ENCODE measurements around the gene KCNMA1. TPM values are rescaled to one million over a fixed set of nuclear protein-coding genes. Genes with fewer than 3 reads are reported as not detected.

KCNMA1 gene
- total and polyA plus RNA-seq, 7 experiments from 2014 or later: 0.42 TPM; not detected in 6

GRCh38 chr10:77120666-77121376 is 516.8 kb downstream of the KCNMA1 start:
- peaks cover 0 to 3% (median 0%) of the 10 kb centered on the region in 7 donors for H3K4me1 Mint-ChIP-seq
- CTCF ChIA-PET: interaction anchor here (0.9 kb wide), 1 partner anchor 636 kb away, joined by 3 read pairs; no protein-coding TSS in a partner anchor

DNA sequence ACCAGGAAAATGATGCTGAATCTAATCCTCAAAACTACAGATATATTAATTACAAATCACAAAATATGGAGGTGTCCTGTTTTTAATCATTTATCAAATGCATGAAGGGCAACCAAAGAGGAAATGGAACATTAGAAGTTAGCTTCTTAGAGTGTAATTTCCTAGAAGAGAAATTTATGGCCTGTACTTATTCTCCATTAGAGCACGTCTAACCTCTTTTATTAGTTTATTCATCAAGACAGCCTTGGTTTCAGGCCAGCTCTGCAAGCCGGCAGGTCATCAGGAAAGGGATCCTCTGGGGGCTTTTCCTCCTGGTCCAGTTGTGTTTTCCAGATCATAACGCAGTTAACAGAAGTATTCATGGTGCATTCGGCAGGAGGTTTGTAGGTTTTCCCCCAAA is 517.6 kb downstream of the KCNMA1 start:
- CTCF ChIA-PET: interaction anchor here (0.9 kb wide), 1 partner anchor 635 kb away, joined by 3 read pairs; no protein-coding TSS in a partner anchor
- no peak for ATAC-seq

More at GRCh38 chr10:77120666-77121376, 516.8 kb downstream of the KCNMA1 start:
- H3K4me3 Mint-ChIP-seq: no peak overlapping the region
- POLR2A ChIA-PET: no interaction called here
- no peaks in the 10 kb centered on the region for H3K4me1 ChIP-seq (ENCODE audit: control insufficient read depth in 2 of 2, insufficient read depth in 2 of 2, low read length in 2 of 2)
- no peak for ATAC-seq
- H3K27me3 ChIP-seq (ENCODE audit: control insufficient read depth in 2 of 2, insufficient read depth in 2 of 2, low read length in 2 of 2): no peaks in the 10 kb centered on the region
- no peak overlapping the region for H3K27ac Mint-ChIP-seq
- H3K36me3 ChIP-seq (ENCODE audit: control insufficient read depth in 2 of 3, insufficient read depth in 3 of 3, low read length in 3 of 3): no peaks in the 10 kb centered on the region
- peaks cover 3 to 36% (median 32%) of the 10 kb centered on the region in 5 donors for H3K27me3 Mint-ChIP-seq
- no peaks in the 10 kb centered on the region for H3K36me3 Mint-ChIP-seq
- intact Hi-C loops (cut with micrococcal nuclease): no loop called here
- H3K27ac ChIP-seq (ENCODE audit: low read depth, low read length): no peak overlapping the region
- no peaks in the 10 kb centered on the region for H3K9me3 ChIP-seq (ENCODE audit: control insufficient read depth in 2 of 3, low read length in 3 of 3)
- H3K4me3 ChIP-seq (ENCODE audit: low read length): no peak overlapping the region
- peaks cover 0 to 2% (median 0%) of the 10 kb centered on the region in 11 donors for H3K9me3 Mint-ChIP-seq
- no peak for DNase-seq

GRCh38 chr10:77118603-77119282 is 518.9 kb downstream of the KCNMA1 start:
- H3K4me1 Mint-ChIP-seq: no peaks in the 10 kb centered on the region
- DNase-seq (no peak), ATAC-seq (no peak)
- intact Hi-C loops (cut with micrococcal nuclease): loop anchor here in 1 of 2 donors (10.0 kb wide), 1 partner anchor 134 kb away; no protein-coding TSS in a partner anchor
- Histone ChIP-seq H3K36me3 (ENCODE audit: control insufficient read depth in 2 of 3, insufficient read depth in 3 of 3, low read length in 3 of 3) (no peaks in the 10 kb centered on the region), H3K4me1 (ENCODE audit: control insufficient read depth in 2 of 2, insufficient read depth in 2 of 2, low read length in 2 of 2) (no peaks in the 10 kb centered on the region), H3K27me3 (ENCODE audit: control insufficient read depth in 2 of 2, insufficient read depth in 2 of 2, low read length in 2 of 2) (no peaks in the 10 kb centered on the region), H3K9me3 (ENCODE audit: control insufficient read depth in 2 of 3, low read length in 3 of 3) (no peaks in the 10 kb centered on the region), H3K4me3 (ENCODE audit: low read length) (no peak overlapping the region), H3K27ac (ENCODE audit: low read depth, low read length) (no peak overlapping the region)
- ChIA-PET CTCF (no interaction called here), POLR2A (no interaction called here)
- H3K36me3 Mint-ChIP-seq: no peaks in the 10 kb centered on the region
- H3K4me3 Mint-ChIP-seq: no peak overlapping the region
- no peak overlapping the region for H3K27ac Mint-ChIP-seq
- H3K9me3 Mint-ChIP-seq: peaks cover 0 to 1% (median 0%) of the 10 kb centered on the region in 11 donors
- H3K27me3 Mint-ChIP-seq: peaks cover 0 to 31% (median 27%) of the 10 kb centered on the region in 5 donors

More for the DNA sequence above, 517.6 kb downstream of the KCNMA1 start:
- Mint-ChIP-seq H3K4me3 (no peak overlapping the region), H3K27me3 (peaks cover 0 to 29% (median 26%) of the 10 kb centered on the region in 5 donors), H3K27ac (no peak overlapping the region), H3K4me1 (no peaks in the 10 kb centered on the region), H3K36me3 (no peaks in the 10 kb centered on the region), H3K9me3 (peaks cover 0 to 2% (median 0%) of the 10 kb centered on the region in 11 donors)
- intact Hi-C loops (cut with micrococcal nuclease): no loop called here
- no peak for DNase-seq
- no peaks in the 10 kb centered on the region for H3K36me3 ChIP-seq (ENCODE audit: control insufficient read depth in 2 of 3, insufficient read depth in 3 of 3, low read length in 3 of 3)
- POLR2A ChIA-PET: no interaction called here
- no peak overlapping the region for H3K4me3 ChIP-seq (ENCODE audit: low read length)
- no peaks in the 10 kb centered on the region for H3K27me3 ChIP-seq (ENCODE audit: control insufficient read depth in 2 of 2, insufficient read depth in 2 of 2, low read length in 2 of 2)
- H3K4me1 ChIP-seq (ENCODE audit: control insufficient read depth in 2 of 2, insufficient read depth in 2 of 2, low read length in 2 of 2): no peaks in the 10 kb centered on the region
- no peaks in the 10 kb centered on the region for H3K9me3 ChIP-seq (ENCODE audit: control insufficient read depth in 2 of 3, low read length in 3 of 3)
- H3K27ac ChIP-seq (ENCODE audit: low read depth, low read length): no peak overlapping the region

- ChIA-PET POLR2A (no interaction called here), CTCF (no interaction called here)
- H3K27ac ChIP-seq (ENCODE audit: low read depth, low read length): no peak overlapping the region
- DNase-seq (no peak), ATAC-seq (no peak)
- Mint-ChIP-seq H3K4me3 (no peak overlapping the region), H3K4me1 (no peaks in the 10 kb centered on the region), H3K9me3 (no peaks in the 10 kb centered on the region), H3K27ac (no peak overlapping the region), H3K27me3 (peaks cover 0 to 31% (median 27%) of the 10 kb centered on the region in 5 donors), H3K36me3 (no peaks in the 10 kb centered on the region)
- no peaks in the 10 kb centered on the region for H3K36me3 ChIP-seq (ENCODE audit: control insufficient read depth in 2 of 3, insufficient read depth in 3 of 3, low read length in 3 of 3)
- no peaks in the 10 kb centered on the region for H3K27me3 ChIP-seq (ENCODE audit: control insufficient read depth in 2 of 2, insufficient read depth in 2 of 2, low read length in 2 of 2)
- intact Hi-C loops (cut with micrococcal nuclease): loop anchor here in 1 of 2 donors (10.0 kb wide), 1 partner anchor 133 kb away; no protein-coding TSS in a partner anchor
- no peaks in the 10 kb centered on the region for H3K9me3 ChIP-seq (ENCODE audit: control insufficient read depth in 2 of 3, low read length in 3 of 3)
- no peak overlapping the region for H3K4me3 ChIP-seq (ENCODE audit: low read length)
- H3K4me1 ChIP-seq (ENCODE audit: control insufficient read depth in 2 of 2, insufficient read depth in 2 of 2, low read length in 2 of 2): no peaks in the 10 kb centered on the region
Observed at GRCh38 chr10:77117501-77117900, 520.1 kb downstream of the KCNMA1 start.

- Mint-ChIP-seq H3K4me1 (no peaks in the 10 kb centered on the region), H3K27me3 (peaks cover 0 to 31% (median 25%) of the 10 kb centered on the region in 5 donors), H3K4me3 (no peak overlapping the region), H3K36me3 (no peaks in the 10 kb centered on the region), H3K27ac (no peak overlapping the region), H3K9me3 (no peaks in the 10 kb centered on the region)
- ChIA-PET POLR2A (no interaction called here), CTCF (no interaction called here)
- ATAC-seq (no peak), DNase-seq (no peak)
- no peaks in the 10 kb centered on the region for H3K9me3 ChIP-seq (ENCODE audit: control insufficient read depth in 2 of 3, low read length in 3 of 3)
- no peaks in the 10 kb centered on the region for H3K36me3 ChIP-seq (ENCODE audit: control insufficient read depth in 2 of 3, insufficient read depth in 3 of 3, low read length in 3 of 3)
- H3K4me3 ChIP-seq (ENCODE audit: low read length): no peak overlapping the region
- no peaks in the 10 kb centered on the region for H3K27me3 ChIP-seq (ENCODE audit: control insufficient read depth in 2 of 2, insufficient read depth in 2 of 2, low read length in 2 of 2)
- intact Hi-C loops (cut with micrococcal nuclease): loop anchor here in 1 of 2 donors (10.0 kb wide), 1 partner anchor 132 kb away; no protein-coding TSS in a partner anchor
- no peak overlapping the region for H3K27ac ChIP-seq (ENCODE audit: low read depth, low read length)
- H3K4me1 ChIP-seq (ENCODE audit: control insufficient read depth in 2 of 2, insufficient read depth in 2 of 2, low read length in 2 of 2): no peaks in the 10 kb centered on the region
Observed at GRCh38 chr10:77116904-77117303, 520.7 kb downstream of the KCNMA1 start.

GRCh38 chr10:77114181-77114821 is 523.3 kb downstream of the KCNMA1 start:
- H3K4me1 Mint-ChIP-seq: no peaks in the 10 kb centered on the region
- DNase-seq (no peak), ATAC-seq (no peak)
- H3K27me3 ChIP-seq (ENCODE audit: control insufficient read depth in 2 of 2, insufficient read depth in 2 of 2, low read length in 2 of 2): no peaks in the 10 kb centered on the region
- H3K4me3 ChIP-seq (ENCODE audit: low read length): no peak overlapping the region
- no peaks in the 10 kb centered on the region for H3K4me1 ChIP-seq (ENCODE audit: control insufficient read depth in 2 of 2, insufficient read depth in 2 of 2, low read length in 2 of 2)
- no peak overlapping the region for H3K27ac Mint-ChIP-seq
- ChIA-PET POLR2A (interaction anchor here (0.6 kb wide), 1 partner anchor 56 kb away, joined by 4 read pairs; no protein-coding TSS in a partner anchor), CTCF (no interaction called here)
- H3K36me3 ChIP-seq (ENCODE audit: control insufficient read depth in 2 of 3, insufficient read depth in 3 of 3, low read length in 3 of 3): no peaks in the 10 kb centered on the region
- no peaks in the 10 kb centered on the region for H3K9me3 Mint-ChIP-seq
- peaks cover 0 to 25% (median 9%) of the 10 kb centered on the region in 5 donors for H3K27me3 Mint-ChIP-seq
- H3K36me3 Mint-ChIP-seq: no peaks in the 10 kb centered on the region
- no peak overlapping the region for H3K27ac ChIP-seq (ENCODE audit: low read depth, low read length)
- intact Hi-C loops (cut with micrococcal nuclease): loop anchor here (5.0 to 10.0 kb wide), 3 partner anchors 130 to 1712 kb away; partner anchors contain the start of gene ZNF503 (in 1 of the 2)
- no peak overlapping the region for H3K4me3 Mint-ChIP-seq
- no peaks in the 10 kb centered on the region for H3K9me3 ChIP-seq (ENCODE audit: control insufficient read depth in 2 of 3, low read length in 3 of 3)

All from naive thymus-derived CD4-positive, alpha-beta T cell (primary cell).